Mesendoderm (in vitro differentiated cells): ENCODE data around the gene HIVEP1.

Experiments
- DNase-seq: peaks from one replicate; pipeline ENCODE4 v3.0.0; 2013
- H2AK5ac ChIP-seq: 2 replicates; pipeline ENCODE4 v1.6.1; 2013; ENCODE audit warnings: low read length, inconsistent platforms
- H2BK120ac ChIP-seq: 2 replicates; pipeline ENCODE4 v1.6.1; 2013; ENCODE audit warnings: low read depth, mild to moderate bottlenecking, low read length, moderate library complexity, mixed read lengths
- H2BK15ac ChIP-seq: replicated peaks from 2 replicates; pipeline ENCODE4 v1.6.1; 2013; ENCODE audit warnings: low read depth, mild to moderate bottlenecking, moderate library complexity
- H2BK5ac ChIP-seq: 2 replicates; pipeline ENCODE4 v1.6.1; 2013; ENCODE audit warnings: low read length, inconsistent platforms
- H3K18ac ChIP-seq: 2 replicates; pipeline ENCODE4 v1.6.1; 2013; ENCODE audit warnings: mild to moderate bottlenecking, low read length, mixed read lengths
- H3K23ac ChIP-seq: one replicate; pipeline ENCODE4 v1.6.1; 2013; ENCODE audit warnings: low read length
- H3K27ac ChIP-seq: 2 replicates; pipeline ENCODE4 v1.5.1; 2013; ENCODE audit warnings: low read depth, mild to moderate bottlenecking, inconsistent platforms, low read length, moderate library complexity
- H3K27me3 ChIP-seq: 2 replicates; pipeline ENCODE4 v1.6.1; 2013; ENCODE audit warnings: low read length, control low read depth, mild to moderate bottlenecking, inconsistent platforms; ENCODE audit not compliant: insufficient read depth, poor library complexity
- H3K36me3 ChIP-seq: 2 replicates; pipeline ENCODE4 v1.6.1; 2013; ENCODE audit warnings: low read length, inconsistent platforms; ENCODE audit not compliant: control insufficient read depth, insufficient read depth
- H3K4ac ChIP-seq: one replicate; pipeline ENCODE4 v1.6.1; 2013; ENCODE audit warnings: low read depth, mild to moderate bottlenecking, low read length, moderate library complexity
- H3K4me1 ChIP-seq: 2 replicates; pipeline ENCODE4 v1.6.1; 2013; ENCODE audit warnings: low read depth, low read length, inconsistent platforms; ENCODE audit not compliant: control insufficient read depth
- H3K4me2 ChIP-seq: 2 replicates; pipeline ENCODE4 v1.6.1; 2013; ENCODE audit warnings: low read length
- H3K4me3 ChIP-seq: 2 replicates; pipeline ENCODE4 v1.5.1; 2013; ENCODE audit warnings: mild to moderate bottlenecking, low read length
- H3K56ac ChIP-seq: one replicate; pipeline ENCODE4 v1.6.1; 2013; ENCODE audit warnings: low read length
- H3K79me1 ChIP-seq: 2 replicates; pipeline ENCODE4 v1.6.1; 2013; ENCODE audit warnings: low read length, inconsistent platforms
- H3K79me2 ChIP-seq: 2 replicates; pipeline ENCODE4 v1.6.1; 2013; ENCODE audit warnings: mild to moderate bottlenecking, low read length; ENCODE audit not compliant: control insufficient read depth, insufficient read depth
- H3K9ac ChIP-seq: 2 replicates; pipeline ENCODE4 v1.6.1; 2013; ENCODE audit warnings: low read length, inconsistent platforms
- H4K5ac ChIP-seq: one replicate; pipeline ENCODE4 v1.6.1; 2013; ENCODE audit warnings: low read length
- H4K8ac ChIP-seq: one replicate; pipeline ENCODE4 v1.6.1; 2013; ENCODE audit warnings: low read depth, mild to moderate bottlenecking, control low read depth, low read length, moderate library complexity
- WGBS: extraction: QIAGEN DNeasy Blood & Tissue Kit; methylation state at CpG from one replicate; pipeline ENCODE4 v1.1.7; 2013; ENCODE audit warnings: low lambda C conversion rate, missing lambda C conversion rate; ENCODE audit not compliant: insufficient coverage; ENCODE audit errors: extremely low coverage; 5-methylcytosine and 5-hydroxymethylcytosine counted together

HIVEP1 gene

DNA sequence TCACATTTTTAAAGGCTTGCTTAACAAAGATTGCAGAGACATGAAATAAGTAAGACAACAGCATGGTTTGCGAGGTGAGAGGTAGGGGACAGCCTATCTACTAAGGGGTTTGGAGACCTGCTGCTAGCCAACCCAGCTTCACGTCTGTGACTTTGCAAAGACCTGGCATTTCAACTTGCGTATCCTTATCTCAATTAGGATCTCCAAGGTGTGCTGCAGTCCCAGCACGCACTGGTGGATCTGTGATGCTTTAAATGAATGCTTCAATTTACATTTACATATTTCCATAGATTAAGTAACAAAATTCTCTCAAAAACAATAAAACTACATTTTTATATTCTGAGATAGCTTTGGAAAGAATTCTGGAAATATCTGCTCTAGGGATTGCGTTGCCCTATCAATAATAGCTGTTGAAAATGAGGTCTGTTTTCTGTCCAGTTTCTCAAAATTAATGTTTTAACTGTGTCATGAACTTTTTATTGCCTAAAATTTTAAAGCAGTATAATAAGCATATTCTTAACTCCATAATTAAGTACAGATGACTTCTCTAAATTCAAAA, 153.7 kb downstream of the HIVEP1 start:
- Histone ChIP-seq H3K9ac (no peak overlapping the region), H3K23ac (no peak overlapping the region), H3K4me3 (no peak overlapping the region), H2AK5ac (no peak overlapping the region), H3K27ac (no peak overlapping the region), H3K79me2 (no peaks in the 10 kb centered on the region), H3K4ac (no peak overlapping the region), H3K56ac (no peak overlapping the region), H3K27me3 (no peaks in the 10 kb centered on the region), H3K4me1 (no peaks in the 10 kb centered on the region), H4K8ac (no peak overlapping the region), H3K79me1 (no peaks in the 10 kb centered on the region), H3K4me2 (no peak overlapping the region), H2BK15ac (no peak overlapping the region), H4K5ac (no peak overlapping the region), H3K36me3 (no peaks in the 10 kb centered on the region), H3K18ac (no peak overlapping the region), H2BK5ac (no peak overlapping the region), H2BK120ac (no peak overlapping the region)
- no CpG with 5 or more reads among the region's 5 CpGs for WGBS
- DNase-seq: no peak

DNA sequence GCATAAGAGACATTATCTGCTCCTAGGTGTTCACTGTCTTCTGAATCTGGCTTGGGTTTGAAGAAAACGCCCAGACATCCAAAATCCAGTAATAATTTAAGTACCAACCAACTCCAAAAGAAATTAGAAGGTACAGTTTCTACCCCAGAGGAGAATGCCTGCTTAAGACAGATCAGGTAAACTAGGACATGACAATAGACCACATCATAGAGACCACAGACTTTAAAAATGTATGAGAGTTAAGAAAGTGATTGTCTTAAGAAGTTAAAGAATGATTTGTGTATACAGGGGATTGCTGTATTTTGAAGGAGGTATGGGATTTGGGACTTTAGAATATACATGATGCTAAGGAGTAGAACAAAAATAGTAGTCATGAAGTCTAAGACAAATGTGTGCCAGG, 157.3 kb downstream of the HIVEP1 start:
- Histone ChIP-seq H3K18ac (no peak overlapping the region), H4K5ac (no peak overlapping the region), H2BK5ac (no peak overlapping the region), H3K56ac (no peak overlapping the region), H3K79me2 (no peaks in the 10 kb centered on the region), H3K4me3 (no peak overlapping the region), H4K8ac (no peak overlapping the region), H2BK15ac (no peak overlapping the region), H3K4me1 (no peaks in the 10 kb centered on the region), H3K9ac (no peak overlapping the region), H3K79me1 (no peaks in the 10 kb centered on the region), H2BK120ac (no peak overlapping the region), H2AK5ac (no peak overlapping the region), H3K27ac (no peak overlapping the region), H3K36me3 (no peaks in the 10 kb centered on the region), H3K27me3 (no peaks in the 10 kb centered on the region), H3K4me2 (no peak overlapping the region), H3K4ac (no peak overlapping the region), H3K23ac (no peak overlapping the region)
- no CpG with 5 or more reads among the region's 1 CpG for WGBS
- DNase-seq: no peak

DNA sequence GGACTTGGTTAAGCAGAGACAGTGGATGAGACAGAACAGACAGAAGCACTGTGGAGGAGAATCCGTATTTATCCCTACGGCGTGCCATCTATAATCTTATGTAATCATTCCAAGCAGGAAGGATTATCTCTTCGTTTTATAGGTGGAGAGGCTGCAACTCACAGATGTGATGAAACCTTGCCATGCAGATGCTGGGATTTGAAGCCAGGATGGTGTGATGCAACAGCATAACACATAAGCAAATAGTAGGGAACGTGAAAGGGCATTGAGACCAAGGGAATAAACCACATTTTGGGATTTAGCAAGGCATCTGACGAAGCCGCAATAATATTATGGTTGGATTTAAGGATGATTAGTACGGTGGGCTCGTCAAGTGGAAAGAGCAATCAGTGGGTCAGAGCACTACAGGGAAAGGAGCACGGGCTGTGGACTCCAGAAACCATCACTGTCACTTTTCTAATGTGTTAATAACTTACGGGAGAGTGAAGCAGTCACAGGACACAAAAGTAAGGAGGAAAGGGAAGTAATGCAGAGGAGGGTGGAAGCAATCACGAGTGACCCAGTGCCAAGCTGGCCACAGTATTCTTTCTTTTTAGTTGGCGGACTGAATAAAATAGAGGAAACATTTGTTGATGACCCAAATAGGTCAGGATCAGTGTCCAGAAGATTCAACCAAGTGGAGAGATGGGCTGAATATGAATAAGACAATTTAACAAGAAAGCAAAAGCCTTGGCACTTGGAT, 158.4 kb downstream of the HIVEP1 start:
- Histone ChIP-seq H3K27ac (no peak overlapping the region), H3K23ac (no peak overlapping the region), H2BK5ac (no peak overlapping the region), H3K4ac (no peak overlapping the region), H3K9ac (no peak overlapping the region), H2BK15ac (no peak overlapping the region), H3K36me3 (no peaks in the 10 kb centered on the region), H3K27me3 (no peaks in the 10 kb centered on the region), H3K56ac (no peak overlapping the region), H3K79me2 (no peaks in the 10 kb centered on the region), H3K4me3 (no peak overlapping the region), H3K4me2 (no peak overlapping the region), H3K4me1 (no peaks in the 10 kb centered on the region), H2AK5ac (no peak overlapping the region), H4K8ac (no peak overlapping the region), H3K18ac (peak overlapping the region; percentile 18), H3K79me1 (no peaks in the 10 kb centered on the region), H4K5ac (no peak overlapping the region), H2BK120ac (no peak overlapping the region)
- no peak for DNase-seq
- WGBS: no CpG with 5 or more reads among the region's 13 CpGs

DNA sequence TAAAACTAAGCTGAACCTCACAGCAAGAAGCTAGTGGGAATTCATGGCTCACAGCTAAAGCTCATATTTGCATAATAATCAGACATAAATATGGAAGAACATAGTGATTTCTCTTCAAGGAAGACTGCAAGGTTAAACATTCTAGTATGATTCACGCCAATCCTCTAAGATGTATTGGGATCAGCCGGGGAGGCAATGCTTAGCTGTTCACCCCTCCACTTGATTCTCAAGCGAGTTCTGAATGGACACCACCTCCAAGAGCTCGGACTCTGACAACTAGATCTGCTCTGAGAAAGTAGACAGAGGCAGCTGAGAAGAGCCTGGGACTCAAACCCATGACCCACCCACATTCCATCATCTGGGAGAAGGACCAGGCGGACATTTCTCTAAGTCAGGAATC, 159.6 kb downstream of the HIVEP1 start:
- no peak overlapping the region for H3K4ac ChIP-seq
- no peak overlapping the region for H2BK5ac ChIP-seq
- H2AK5ac ChIP-seq: no peak overlapping the region
- H2BK15ac ChIP-seq: no peak overlapping the region
- no peaks in the 10 kb centered on the region for H3K27me3 ChIP-seq
- no peak for DNase-seq
- H3K27ac ChIP-seq: no peak overlapping the region
- no peak overlapping the region for H3K9ac ChIP-seq
- no peak overlapping the region for H3K23ac ChIP-seq
- H3K4me3 ChIP-seq: no peak overlapping the region
- H3K79me2 ChIP-seq: no peaks in the 10 kb centered on the region
- H3K56ac ChIP-seq: no peak overlapping the region
- no peak overlapping the region for H3K18ac ChIP-seq
- no peaks in the 10 kb centered on the region for H3K79me1 ChIP-seq
- no peaks in the 10 kb centered on the region for H3K4me1 ChIP-seq
- no peaks in the 10 kb centered on the region for H3K36me3 ChIP-seq
- WGBS: no CpG with 5 or more reads among the region's 5 CpGs
- no peak overlapping the region for H2BK120ac ChIP-seq
- H4K5ac ChIP-seq: no peak overlapping the region
- no peak overlapping the region for H3K4me2 ChIP-seq
- H4K8ac ChIP-seq: no peak overlapping the region

DNA sequence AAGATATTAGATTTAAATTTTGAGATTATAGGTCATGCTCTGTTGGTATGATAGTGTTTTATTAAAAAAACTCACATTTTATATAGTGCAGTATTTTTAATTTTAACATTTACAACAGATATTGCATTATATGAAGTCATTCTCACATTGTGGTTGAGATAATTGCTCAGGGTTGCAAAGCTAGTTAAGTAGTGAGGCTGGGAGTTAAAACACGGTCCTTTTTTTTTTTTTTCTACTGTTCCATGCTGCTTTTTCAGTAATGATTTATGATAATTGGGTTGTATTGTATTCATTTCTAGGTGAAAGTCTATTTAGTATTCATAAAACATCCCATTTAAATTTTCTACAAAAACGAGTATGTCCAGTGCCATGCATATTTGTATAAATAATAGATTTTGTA, 160.5 kb downstream of the HIVEP1 start:
- Histone ChIP-seq H2AK5ac (no peak overlapping the region), H2BK120ac (no peak overlapping the region), H3K23ac (no peak overlapping the region), H4K8ac (no peak overlapping the region), H3K27ac (no peak overlapping the region), H3K4me2 (no peak overlapping the region), H2BK15ac (no peak overlapping the region), H3K79me1 (no peaks in the 10 kb centered on the region), H3K79me2 (no peaks in the 10 kb centered on the region), H3K4me3 (no peak overlapping the region), H3K56ac (no peak overlapping the region), H3K4ac (no peak overlapping the region), H4K5ac (no peak overlapping the region), H3K4me1 (no peaks in the 10 kb centered on the region), H3K36me3 (no peaks in the 10 kb centered on the region), H3K27me3 (no peaks in the 10 kb centered on the region), H3K9ac (no peak overlapping the region), H3K18ac (no peak overlapping the region), H2BK5ac (no peak overlapping the region)
- no CpG with 5 or more reads among the region's 2 CpGs for WGBS
- no peak for DNase-seq

DNA sequence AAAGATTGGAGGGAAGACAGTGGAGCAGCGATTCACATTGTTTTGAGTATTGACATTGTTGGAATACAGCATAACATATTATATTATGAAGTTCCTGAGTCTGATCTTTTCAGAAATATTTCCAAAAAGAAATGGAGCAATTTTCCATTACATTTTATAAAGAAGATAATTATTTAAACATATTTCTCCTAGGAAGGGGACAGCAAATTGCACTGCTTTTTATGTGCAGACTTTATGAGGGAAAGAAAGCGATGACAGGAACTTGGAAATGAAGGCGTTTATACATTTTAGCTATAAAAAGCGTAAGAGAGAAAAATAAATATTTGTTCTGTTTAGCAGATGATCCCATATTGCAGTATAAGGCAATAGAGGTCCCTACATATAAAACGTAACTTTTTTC, 161.1 kb downstream of the HIVEP1 start:
- Histone ChIP-seq H3K79me2 (no peaks in the 10 kb centered on the region), H2BK5ac (no peak overlapping the region), H3K9ac (no peak overlapping the region), H3K4me3 (no peak overlapping the region), H2BK120ac (no peak overlapping the region), H3K27me3 (no peaks in the 10 kb centered on the region), H2BK15ac (no peak overlapping the region), H3K18ac (no peak overlapping the region), H3K79me1 (no peaks in the 10 kb centered on the region), H3K36me3 (no peaks in the 10 kb centered on the region), H3K4me1 (no peaks in the 10 kb centered on the region), H4K8ac (no peak overlapping the region), H2AK5ac (no peak overlapping the region), H3K4me2 (no peak overlapping the region), H4K5ac (no peak overlapping the region), H3K23ac (no peak overlapping the region), H3K27ac (no peak overlapping the region), H3K4ac (no peak overlapping the region), H3K56ac (no peak overlapping the region)
- DNase-seq: no peak
- WGBS: no CpG with 5 or more reads among the region's 5 CpGs
